Stimulated activated CD4-positive, alpha-beta T cell treated with anti-CD3 and anti-CD28 coated beads, Interleukin-1b, Interleukin-23, amount 100 ng/mL, for 4 hours (primary cell): ENCODE results near the gene CEP112.
"Not testable (repeated sequence)": the region's sequence is repeated elsewhere in the genome, so short reads cannot be mapped to it uniquely, and the experiment has no call there.

Experiments
- DNase-seq, 2 donors: peaks; one replicate each; pipeline ENCODE4 v3.0.0-alpha.2; 2020; ENCODE audit warnings: low read depth in 2 of 2

Gene CEP112

GRCh38 chr17:65785109-65785508 is 406.8 kb downstream of the CEP112 start:
- DNase-seq: no peak

- no peak for DNase-seq
Observed at GRCh38 chr17:65783845-65784334, 408.0 kb downstream of the CEP112 start.

- not testable (repeated sequence) for DNase-seq
Observed at GRCh38 chr17:65782104-65782706, 409.7 kb downstream of the CEP112 start.

GRCh38 chr17:65780111-65780510 is 411.8 kb downstream of the CEP112 start:
- DNase-seq: no peak

- no peak for DNase-seq
Observed at GRCh38 chr17:65776890-65777289, 415.0 kb downstream of the CEP112 start.

GRCh38 chr17:65774787-65775186 is 417.1 kb downstream of the CEP112 start:
- DNase-seq: no peak

- no peak for DNase-seq
Observed at GRCh38 chr17:65772989-65773388, 418.9 kb downstream of the CEP112 start.

- no peak for DNase-seq
Observed at GRCh38 chr17:65771704-65772103, 420.2 kb downstream of the CEP112 start.

- no peak for DNase-seq
Observed at GRCh38 chr17:65763786-65764185, 428.1 kb downstream of the CEP112 start.

- DNase-seq: no peak
Observed at GRCh38 chr17:65762973-65763372, 429.0 kb downstream of the CEP112 start.

- no peak for DNase-seq
Observed at GRCh38 chr17:65759532-65759931, 432.4 kb downstream of the CEP112 start.

- no peak for DNase-seq
Observed at GRCh38 chr17:65756760-65757159, 435.2 kb downstream of the CEP112 start.

GRCh38 chr17:65755799-65756198 is 436.1 kb downstream of the CEP112 start:
- DNase-seq: no peak

- DNase-seq: no peak
Observed at GRCh38 chr17:65754630-65755029, 437.3 kb downstream of the CEP112 start.

GRCh38 chr17:65754081-65754480 is 437.9 kb downstream of the CEP112 start:
- DNase-seq: no peak

- DNase-seq: no peak
Observed at GRCh38 chr17:65753348-65753747, 438.6 kb downstream of the CEP112 start.

- no peak for DNase-seq
Observed at GRCh38 chr17:65751263-65751662, 440.7 kb downstream of the CEP112 start.

- DNase-seq: peak in 1 of 2 donors; percentile 12
Observed at GRCh38 chr17:65750631-65751115, 441.3 kb downstream of the CEP112 start.

- no peak for DNase-seq
Observed at GRCh38 chr17:65750166-65750565, 441.8 kb downstream of the CEP112 start.

GRCh38 chr17:65749479-65749878 is 442.5 kb downstream of the CEP112 start:
- DNase-seq: no peak

GRCh38 chr17:65745241-65745640 is 446.7 kb downstream of the CEP112 start:
- no peak for DNase-seq

- DNase-seq: no peak
Observed at GRCh38 chr17:65743308-65743655, 448.7 kb downstream of the CEP112 start.

GRCh38 chr17:65742403-65743307 is 449.3 kb downstream of the CEP112 start:
- no peak for DNase-seq
